Astrocyte of the cerebellum (primary cell): ENCODE data around the gene KATNIP.

ENCODE experiments used
- DNase-seq: peaks from one replicate; pipeline ENCODE4 v3.0.0-alpha.2; 2011; ENCODE audit warnings: low read depth
- H3K4me3 ChIP-seq: 2 replicates; pipeline ENCODE4 v1.5.1; 2011; ENCODE audit warnings: mild to moderate bottlenecking, low read depth, low read length, moderate library complexity
- CTCF ChIP-seq: IDR thresholded peaks from 2 replicates; pipeline ENCODE4 v1.5.1; 2012; ENCODE audit warnings: low read length, low read depth, moderate library complexity, mild to moderate bottlenecking; ENCODE audit errors: missing control alignments
- in situ Hi-C: cut with HindIII; loops from 2 replicates; pipeline ENCODE4 v1.10.0; 2017; ENCODE audit warnings: low sequenced_read_pairs

Gene KATNIP

GRCh38 chr16:27597361-27597760, 47.4 kb downstream of the KATNIP start:
- DNase-seq: no peak
- no peak for TF ChIP-seq CTCF
- H3K4me3 ChIP-seq: no peak overlapping the region
- in situ Hi-C loops: no loop called here

- no peak overlapping the region for H3K4me3 ChIP-seq
- DNase-seq: no peak
- in situ Hi-C loops: no loop called here
- no peak for TF ChIP-seq CTCF
Observed at GRCh38 chr16:27598220-27598619, 48.3 kb downstream of the KATNIP start.

GRCh38 chr16:27598931-27599565, 49.1 kb downstream of the KATNIP start:
- H3K4me3 ChIP-seq: no peak overlapping the region
- in situ Hi-C loops: no loop called here
- no peak for DNase-seq
- TF ChIP-seq CTCF: no peak

GRCh38 chr16:27599606-27600005, 49.7 kb downstream of the KATNIP start:
- H3K4me3 ChIP-seq: no peak overlapping the region
- DNase-seq: no peak
- TF ChIP-seq CTCF: no peak
- in situ Hi-C loops: no loop called here
